SIG-M5 treated with dmso at 0.1 percent for 504 hours (cell line): ENCODE measurements around the gene RPL27A.

Experiments used
- DNase-seq: peaks from one replicate; lab custom pipeline; 2025; ENCODE audit not compliant: unreplicated experiment; lab: John Stamatoyannopoulos, UW

RPL27A gene

GRCh38 chr11:8698917-8699441 is 16.4 kb downstream of the RPL27A start:
- DNase-seq = no peak

- DNase-seq = no peak
These were observed 17.3 kb downstream of the RPL27A start for GRCh38 chr11:8699903-8700302.

- no peak for DNase-seq
These were observed 19.5 kb downstream of the RPL27A start for GRCh38 chr11:8701891-8702597.

- DNase-seq = no peak
These were observed 20.0 kb downstream of the RPL27A start for GRCh38 chr11:8702598-8702915.

GRCh38 chr11:8704136-8704535 is 21.5 kb downstream of the RPL27A start:
- DNase-seq = no peak

- DNase-seq = peak; percentile 64
These were observed 22.6 kb downstream of the RPL27A start for GRCh38 chr11:8705146-8705545.

GRCh38 chr11:8706673-8707432 is 24.3 kb downstream of the RPL27A start:
- DNase-seq = no peak

- DNase-seq = no peak
These were observed 25.1 kb downstream of the RPL27A start for GRCh38 chr11:8707541-8708191.

- DNase-seq = no peak
These were observed 26.5 kb downstream of the RPL27A start for GRCh38 chr11:8709002-8709672.

- DNase-seq = no peak
These were observed 27.2 kb downstream of the RPL27A start for GRCh38 chr11:8709777-8710176.

GRCh38 chr11:8711895-8712442 is 29.4 kb downstream of the RPL27A start:
- DNase-seq = peak; percentile 8

GRCh38 chr11:8712506-8712905 is 29.9 kb downstream of the RPL27A start:
- no peak for DNase-seq

- no peak for DNase-seq
These were observed 31.3 kb downstream of the RPL27A start for GRCh38 chr11:8713760-8714454.

- no peak for DNase-seq
These were observed 32.1 kb downstream of the RPL27A start for GRCh38 chr11:8714622-8715225.

GRCh38 chr11:8715501-8715900 is 32.9 kb downstream of the RPL27A start:
- peak; percentile 4 for DNase-seq

GRCh38 chr11:8717544-8717875 is 34.9 kb downstream of the RPL27A start:
- no peak for DNase-seq

- DNase-seq = peak; percentile 42
These were observed 35.5 kb downstream of the RPL27A start for GRCh38 chr11:8717876-8718753.

GRCh38 chr11:8719211-8719649 is 36.6 kb downstream of the RPL27A start:
- no peak for DNase-seq

- DNase-seq = no peak
These were observed 37.1 kb downstream of the RPL27A start for GRCh38 chr11:8719721-8720120.
